SK-MEL-5 (cell line): ENCODE measurements around the gene EYS. TPM values are rescaled to one million over a fixed set of nuclear protein-coding genes. Genes with fewer than 3 reads are reported as not detected.
A peak's percentile ranks its signal among the peaks of the same experiment; 100 is the strongest.
"Not testable (repeated sequence)": the region's sequence is repeated elsewhere in the genome, so short reads cannot be mapped to it uniquely, and the experiment has no call there.

Source experiments
- DNase-seq: peaks from one replicate; pipeline ENCODE4 v3.0.0-alpha.2; 2016; ENCODE audit warnings: low read depth, low spot score
- in situ Hi-C: cut with HindIII; loops from 2 replicates; pipeline ENCODE4 v1.10.0; 2016; ENCODE audit warnings: low sequenced_read_pairs, high pct_unique_total_duplicates, low pct_unique_long_range_greater_than_20kb
- total RNA-seq: library from RNA; depleted of rRNA; stranded (reverse); fragments of >200 nt; shearing (Covaris generic); gene quantifications from 2 replicates; pipeline ENCODE4 v1.2.3, GENCODE V29; 2014

EYS gene
- total RNA-seq, 1 experiment from 2014 or later = 0.03 TPM

GRCh38 chr6:63785006-63785405 is 1922.0 kb downstream of the EYS start:
- no peak for DNase-seq
- in situ Hi-C loops = no loop called here

GRCh38 chr6:63783096-63783495 is 1923.9 kb downstream of the EYS start:
- no peak for DNase-seq
- in situ Hi-C loops = no loop called here

GRCh38 chr6:63774961-63775360 is 1932.1 kb downstream of the EYS start:
- in situ Hi-C loops = no loop called here
- peak; percentile 76 for DNase-seq

GRCh38 chr6:63773200-63773599 is 1933.8 kb downstream of the EYS start:
- in situ Hi-C loops = no loop called here

GRCh38 chr6:63765828-63766227 is 1941.2 kb downstream of the EYS start:
- no peak for DNase-seq
- in situ Hi-C loops = no loop called here

More at GRCh38 chr6:63773200-63773599, 1933.8 kb downstream of the EYS start:
- no peak for DNase-seq

- DNase-seq = peak; percentile 58
- in situ Hi-C loops = no loop called here
Measured at GRCh38 chr6:63764318-63764916, 1942.6 kb downstream of the EYS start.

GRCh38 chr6:63760199-63760598 is 1946.8 kb downstream of the EYS start:
- in situ Hi-C loops = no loop called here
- DNase-seq = no peak

- in situ Hi-C loops = no loop called here
Measured at GRCh38 chr6:63759605-63760105, 1947.4 kb downstream of the EYS start.

GRCh38 chr6:63757826-63758225 is 1949.2 kb downstream of the EYS start:
- DNase-seq = no peak
- in situ Hi-C loops = no loop called here

More at GRCh38 chr6:63759605-63760105, 1947.4 kb downstream of the EYS start:
- DNase-seq = peak; percentile 27

GRCh38 chr6:63757275-63757674 is 1949.8 kb downstream of the EYS start:
- in situ Hi-C loops, DNase-seq: not testable (repeated sequence)

- in situ Hi-C loops = no loop called here
- no peak for DNase-seq
Measured at GRCh38 chr6:63750400-63750799, 1956.6 kb downstream of the EYS start.

- DNase-seq = no peak
- in situ Hi-C loops = no loop called here
Measured at GRCh38 chr6:63745784-63746183, 1961.2 kb downstream of the EYS start.

GRCh38 chr6:63744810-63745209 is 1962.2 kb downstream of the EYS start:
- DNase-seq = no peak
- in situ Hi-C loops = no loop called here

- in situ Hi-C loops = no loop called here
- no peak for DNase-seq
Measured at GRCh38 chr6:63743691-63744090, 1963.3 kb downstream of the EYS start.

- in situ Hi-C loops = no loop called here
- no peak for DNase-seq
Measured at GRCh38 chr6:63742060-63742459, 1965.0 kb downstream of the EYS start.

GRCh38 chr6:63740709-63741108 is 1966.3 kb downstream of the EYS start:
- no peak for DNase-seq

GRCh38 chr6:63739094-63739687 is 1967.8 kb downstream of the EYS start:
- DNase-seq = no peak
- in situ Hi-C loops = no loop called here

More at GRCh38 chr6:63740709-63741108, 1966.3 kb downstream of the EYS start:
- in situ Hi-C loops = no loop called here

- in situ Hi-C loops = not testable (repeated sequence)
Measured at GRCh38 chr6:63738190-63738589, 1968.8 kb downstream of the EYS start.

GRCh38 chr6:63734923-63735322 is 1972.1 kb downstream of the EYS start:
- in situ Hi-C loops = no loop called here
- DNase-seq = no peak

More at GRCh38 chr6:63738190-63738589, 1968.8 kb downstream of the EYS start:
- DNase-seq = not testable (repeated sequence)
